H1 (cell line): Measurements from ENCODE around the gene MYLK. TPM values are rescaled to one million over a fixed set of nuclear protein-coding genes. Genes with fewer than 3 reads are reported as not detected.

Source experiments
- CTCF ChIA-PET: fragments of 300-600 bp; sonication (Branson Sonifier 250); formaldehyde crosslinking; loops from one replicate; lab custom pipeline; 2021; ENCODE audit not compliant: partially characterized antibody; lab: Charles Lee
- POLR2A ChIA-PET: fragments of 300-600 bp; sonication (Branson Sonifier 250); formaldehyde crosslinking; loops from one replicate; lab custom pipeline; 2021; ENCODE audit warnings: inconsistent platforms; ENCODE audit not compliant: partially characterized antibody; lab: Charles Lee
- DNase-seq, 2 experiments: peaks; one replicate each; pipeline versions ENCODE4 v3.0.0 to v3.0.0-alpha.2; 2010 to 2022; ENCODE audit warnings: low spot score in 2 of 2, low read depth in 1 of 2, mixed read lengths in 1 of 2
- FAIRE-seq: peaks from 2 replicates; lab custom pipeline; 2011; peaks lifted over from hg19 to GRCh38; lab: Jason Lieb, UNC
- H2AFZ ChIP-seq: 2 replicates; pipeline ENCODE4 v1.8.1; 2012; ENCODE audit warnings: low read length, inconsistent platforms
- H2AK5ac ChIP-seq: 2 replicates; pipeline ENCODE4 v1.6.1; 2013; ENCODE audit warnings: low read depth, low read length
- H2BK120ac ChIP-seq: replicated peaks from 2 replicates; pipeline ENCODE3; 2013; ENCODE audit warnings: low read depth, low read length, inconsistent platforms
- H2BK12ac ChIP-seq: 2 replicates; pipeline ENCODE4 v1.6.1; 2013; ENCODE audit warnings: low read depth, low read length
- H2BK15ac ChIP-seq: 2 replicates; pipeline ENCODE4 v1.6.1; 2013; ENCODE audit warnings: low read length
- H2BK20ac ChIP-seq: 2 replicates; pipeline ENCODE4 v1.6.1; 2013; ENCODE audit warnings: low read length
- H2BK5ac ChIP-seq: 2 replicates; pipeline ENCODE4 v1.6.1; 2013; ENCODE audit warnings: low read depth, low read length
- H3K14ac ChIP-seq: 2 replicates; pipeline ENCODE4 v1.6.1; 2013; ENCODE audit warnings: inconsistent platforms; ENCODE audit not compliant: insufficient read length
- H3K18ac ChIP-seq: 2 replicates; pipeline ENCODE4 v1.6.1; 2013; ENCODE audit warnings: low read length; ENCODE audit errors: extremely low read depth
- H3K23ac ChIP-seq: 2 replicates; pipeline ENCODE4 v1.6.1; 2013; ENCODE audit warnings: inconsistent platforms; ENCODE audit not compliant: insufficient read length
- H3K23me2 ChIP-seq: 2 replicates; pipeline ENCODE4 v1.6.1; 2013; ENCODE audit warnings: low read depth, low read length
- H3K27ac ChIP-seq: 2 replicates; pipeline ENCODE4 v1.6.1; 2011; ENCODE audit warnings: low read depth, low read length, inconsistent platforms
- H3K27me3 ChIP-seq, 4 experiments: replicated peaks in 1 of 4; 1 replicate in 1 of 4; 2 replicates in 3 of 4; pipeline versions ENCODE4 v1.6.1 to v1.8.1; 2011 to 2013; ENCODE audit warnings: low read length in 3 of 4, mild to moderate bottlenecking in 3 of 4, inconsistent platforms in 2 of 4, mixed read lengths in 2 of 4, moderate library complexity in 1 of 4; ENCODE audit not compliant: control insufficient read depth in 3 of 4, insufficient read depth in 3 of 4; ENCODE audit errors: extremely low read depth in 1 of 4
- H3K36me3 ChIP-seq, 4 experiments: 2 replicates each; pipeline versions ENCODE4 v1.6.1 to v1.8.1; 2011 to 2013; ENCODE audit warnings: mild to moderate bottlenecking in 4 of 4, low read length in 3 of 4, moderate library complexity in 2 of 4, control low read depth in 1 of 4, inconsistent platforms in 1 of 4; ENCODE audit not compliant: insufficient read depth in 4 of 4, control insufficient read depth in 2 of 4
- H3K4ac ChIP-seq: replicated peaks from 2 replicates; pipeline ENCODE3; 2013; ENCODE audit warnings: low read length, low read depth, mixed read lengths, inconsistent platforms; ENCODE audit not compliant: insufficient read length
- H3K4me1 ChIP-seq, 4 experiments: replicated peaks in 1 of 4; 1 replicate in 1 of 4; 2 replicates in 3 of 4; pipeline versions ENCODE4 v1.6.1 to v1.8.1; 2011 to 2013; ENCODE audit warnings: low read length in 3 of 4, inconsistent platforms in 2 of 4, mixed read lengths in 1 of 4; ENCODE audit not compliant: insufficient read depth in 4 of 4, control insufficient read depth in 3 of 4
- H3K4me2 ChIP-seq, 2 experiments: 2 replicates each; pipeline versions ENCODE4 v1.6.1 to v1.8.1; 2011 to 2013; ENCODE audit warnings: low read depth in 2 of 2, low read length in 2 of 2, control low read depth in 1 of 2, inconsistent platforms in 1 of 2, mild to moderate bottlenecking in 1 of 2; ENCODE audit not compliant: insufficient read depth in 1 of 2
- H3K4me3 ChIP-seq, 4 experiments: fragments of 200-600, 300-600 bp in 1 of 4; sonication (generic), shearing (Covaris generic), sonication (Bioruptor Twin) in 1 of 4; 2 replicates each; pipeline versions ENCODE4 v1.5.1 to v1.8.1; 2011 to 2016; ENCODE audit warnings: low read length in 4 of 4, low read depth in 3 of 4, control low read depth in 2 of 4, inconsistent platforms in 2 of 4, mild to moderate bottlenecking in 2 of 4, mixed read lengths in 1 of 4, moderate library complexity in 1 of 4; ENCODE audit not compliant: insufficient read depth in 2 of 4; ENCODE audit errors: extremely low read depth in 1 of 4
- H3K56ac ChIP-seq: replicated peaks from 2 replicates; pipeline ENCODE3; 2013; ENCODE audit warnings: low read depth, mild to moderate bottlenecking, mixed read lengths, low read length, inconsistent platforms; ENCODE audit not compliant: insufficient read length
- H3K79me1 ChIP-seq: 2 replicates; pipeline ENCODE4 v1.6.1; 2013; ENCODE audit warnings: low read depth, low read length, control low read depth
- H3K79me2 ChIP-seq, 2 experiments: 2 replicates each; pipeline versions ENCODE4 v1.6.1 to v1.8.1; 2012 to 2013; ENCODE audit warnings: low read length in 2 of 2, mild to moderate bottlenecking in 2 of 2, inconsistent platforms in 1 of 2; ENCODE audit not compliant: insufficient read depth in 2 of 2, control insufficient read depth in 1 of 2
- H3K9ac ChIP-seq, 4 experiments: replicated peaks in 1 of 4; 1 replicate in 1 of 4; 2 replicates in 3 of 4; pipeline versions ENCODE4 v1.6.1 to v1.8.1; 2011 to 2013; ENCODE audit warnings: low read depth in 3 of 4, low read length in 3 of 4, control low read depth in 2 of 4, mild to moderate bottlenecking in 2 of 4, moderate library complexity in 2 of 4, inconsistent platforms in 1 of 4; ENCODE audit errors: extremely low read depth in 1 of 4
- H3K9me3 ChIP-seq, 2 experiments: 2 replicates each; pipeline versions ENCODE4 v1.6.1 to v1.8.1; 2012 to 2013; ENCODE audit warnings: mild to moderate bottlenecking in 2 of 2, moderate library complexity in 2 of 2, control low read depth in 1 of 2, inconsistent platforms in 1 of 2, low read depth in 1 of 2, low read length in 1 of 2, mixed read lengths in 1 of 2; ENCODE audit not compliant: insufficient read depth in 2 of 2
- H4K20me1 ChIP-seq, 2 experiments: replicated peaks in 1 of 2; 2 replicates each; pipeline versions ENCODE3 to v1.8.1; 2011 to 2013; ENCODE audit warnings: inconsistent platforms in 2 of 2, low read length in 2 of 2, mild to moderate bottlenecking in 1 of 2; ENCODE audit not compliant: insufficient read depth in 2 of 2, control insufficient read depth in 1 of 2
- H4K5ac ChIP-seq: 2 replicates; pipeline ENCODE4 v1.6.1; 2013; ENCODE audit warnings: low read length, low read depth, mixed read lengths, inconsistent platforms; ENCODE audit not compliant: insufficient read length
- H4K8ac ChIP-seq: 2 replicates; pipeline ENCODE4 v1.8.0; 2013; ENCODE audit warnings: mild to moderate bottlenecking, moderate library complexity, low read length, inconsistent platforms; ENCODE audit not compliant: insufficient read depth; ENCODE audit errors: extremely low read depth
- H4K91ac ChIP-seq: replicated peaks from 2 replicates; pipeline ENCODE3; 2013; ENCODE audit warnings: low read length, mixed read lengths, inconsistent platforms; ENCODE audit not compliant: insufficient read length
- ASH2L ChIP-seq: fragments of 200-600, 300-600 bp; sonication (generic); IDR thresholded peaks from one replicate; pipeline ENCODE4 v1.7.1; 2017; ENCODE audit warnings: low read length
- CBX5 ChIP-seq: fragments of 300-800, 300-1000 bp; sonication (generic); IDR thresholded peaks from 2 replicates; pipeline ENCODE4 v1.7.1; 2016; ENCODE audit warnings: antibody characterized with exemption, low read length, low read depth
- CBX8 ChIP-seq: fragments of 300-800, 300-1000 bp; sonication (generic); IDR thresholded peaks from 2 replicates; pipeline ENCODE4 v1.7.1; 2016; ENCODE audit warnings: low read depth, low read length, borderline replicate concordance
- CHD1 ChIP-seq: IDR thresholded peaks from 2 replicates; pipeline ENCODE4 v1.6.1; 2012; ENCODE audit warnings: low read depth, low read length, improper control_type of control experiment
- CHD2 ChIP-seq: IDR thresholded peaks from 2 replicates; pipeline ENCODE4 v1.6.1; 2012; ENCODE audit warnings: low read length, improper control_type of control experiment
- HDAC6 ChIP-seq: IDR thresholded peaks from one replicate; pipeline ENCODE4 v1.7.1; 2012; ENCODE audit warnings: low read depth, mild to moderate bottlenecking, inconsistent platforms, low read length, moderate library complexity
- POU5F1 ChIP-seq: IDR thresholded peaks from 2 replicates; pipeline ENCODE4 v1.6.1; 2011; ENCODE audit warnings: low read depth, mild to moderate bottlenecking, low read length, moderate library complexity
- RFX5 ChIP-seq: IDR thresholded peaks from 2 replicates; pipeline ENCODE4 v1.6.1; 2011; ENCODE audit warnings: low read depth, low read length, improper control_type of control experiment, borderline replicate concordance
- SAP30 ChIP-seq: fragments of 300-600 bp; sonication (generic); IDR thresholded peaks from 2 replicates; pipeline ENCODE4 v1.7.1; 2012; ENCODE audit warnings: low read length, moderate library complexity, mild to moderate bottlenecking, inconsistent platforms; ENCODE audit not compliant: insufficient read depth, insufficient replicate concordance
- WGBS, 2 experiments: shearing (Covaris generic) in 1 of 2; methylation state at CpG; one replicate each; pipeline versions ENCODE4 v1.1.6 to v1.1.7; 2013 to 2015; ENCODE audit warnings: low lambda C conversion rate in 2 of 2, mixed read lengths in 2 of 2, inconsistent platforms in 1 of 2, low coverage in 1 of 2, missing lambda C conversion rate in 1 of 2; ENCODE audit not compliant: insufficient replicate concordance in 2 of 2, insufficient coverage in 1 of 2, insufficient read length in 1 of 2; ENCODE audit errors: extremely low coverage in 1 of 2, missing lambda C conversion rate in 1 of 2; 5-methylcytosine and 5-hydroxymethylcytosine counted together
- polyA plus RNA-seq, 7 experiments: library from polyadenylated mRNA; depleted of rRNA in 3 of 7; stranded (reverse) in 5 of 7; unstranded in 2 of 7; fragments of >200 nt in 5 of 7; fragments of 200-250 nt in 2 of 7; gene quantifications; 1 replicate in 5 of 7; 2 replicates in 1 of 7; 4 replicates in 1 of 7; pipeline versions ENCODE4 v1.2.1 to v1.2.3, GENCODE V29; 2011 to 2013; ENCODE audit warnings: missing spikeins in 2 of 7, mixed read lengths in 2 of 7
- total RNA-seq: library from RNA; stranded (reverse); fragmentation: NEBNext Ultra II Directional; extraction: Animal tissue kit (Norgen Biotek cat#: 25700); gene quantifications from 2 replicates; pipeline ENCODE4 v1.2.1, GENCODE V29; 2021
- TF ChIP-seq, protein P1 (sequence below): IDR thresholded peaks from 2 replicates; pipeline ENCODE4 v1.6.1; 2012; ENCODE audit warnings: inconsistent platforms

The MYLK gene
- total and polyA plus RNA-seq, 2 of the 8 experiments (the other 6 are each of a cell fraction or from before 2014, with no cell fraction given) = 11.6 to 21.3 TPM

DNA sequence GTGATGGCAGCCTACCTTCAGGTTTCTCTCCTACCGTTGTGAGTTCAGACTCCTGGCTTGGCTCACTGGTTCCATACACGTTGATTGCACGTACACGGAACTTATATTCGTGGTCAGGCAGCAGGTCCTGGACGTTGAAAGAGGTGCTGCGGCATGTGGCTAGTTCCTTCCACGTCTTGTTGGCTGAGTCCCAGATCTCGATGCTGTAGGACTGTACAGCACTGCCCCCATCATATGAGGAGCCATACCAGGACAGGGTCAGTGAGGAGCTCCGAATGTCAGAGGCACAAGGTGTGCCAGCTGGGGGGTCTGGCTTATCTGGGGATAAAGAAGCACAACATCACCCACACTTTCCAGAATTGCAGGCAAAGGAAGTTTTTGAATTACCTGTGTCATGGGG, 227.0 kb downstream of the MYLK start:
- no peak overlapping the region for H3K23ac ChIP-seq
- H2BK12ac ChIP-seq = no peak overlapping the region
- no peak overlapping the region for H3K4ac ChIP-seq
- H3K4me3 ChIP-seq = no peak overlapping the region
- H4K5ac ChIP-seq = no peak overlapping the region
- H3K27ac ChIP-seq = no peak overlapping the region
- no peak overlapping the region for H3K56ac ChIP-seq
- H2BK20ac ChIP-seq = no peak overlapping the region
- H4K91ac ChIP-seq = no peak overlapping the region
- no peak overlapping the region for H3K18ac ChIP-seq
- peaks cover 5 to 7% of the 10 kb centered on the region in 2 experiments for H3K9me3 ChIP-seq
- no peak overlapping the region for H2AFZ ChIP-seq
- no peaks in the 10 kb centered on the region for H4K20me1 ChIP-seq
- ChIA-PET CTCF (interaction anchor here (0.6 to 32.0 kb wide), 9 partner anchors 2 to 310 kb away, joined by 3 to 1463 read pairs (median 62); no protein-coding TSS in a partner anchor), POLR2A (no interaction called here)
- H3K14ac ChIP-seq = no peak overlapping the region
- FAIRE-seq (no peak), DNase-seq (no peak)
- no peak overlapping the region for H3K9ac ChIP-seq
- H2AK5ac ChIP-seq = no peak overlapping the region
- peaks cover 0 to 2% (median 0%) of the 10 kb centered on the region in 4 experiments; a peak in 2 of 7 replicates for H3K4me1 ChIP-seq
- H2BK5ac ChIP-seq = no peak overlapping the region
- 95% methylated on average over 10 of the region's 10 CpGs; no CpG with 5 or more reads in 1 of the 2 experiments for WGBS, 2 experiments
- H3K36me3 ChIP-seq = peaks cover 0 to 8% (median 3%) of the 10 kb centered on the region in 4 experiments; a peak in 3 of 8 replicates
- no peaks in the 10 kb centered on the region for H3K23me2 ChIP-seq
- no peak overlapping the region for H2BK120ac ChIP-seq
- no peak overlapping the region for H3K4me2 ChIP-seq
- H2BK15ac ChIP-seq = no peak overlapping the region
- H3K79me1 ChIP-seq = no peaks in the 10 kb centered on the region
- no peak overlapping the region for H4K8ac ChIP-seq
- no peaks in the 10 kb centered on the region for H3K27me3 ChIP-seq
- H3K79me2 ChIP-seq = no peaks in the 10 kb centered on the region
- TF ChIP-seq, protein P1, sequence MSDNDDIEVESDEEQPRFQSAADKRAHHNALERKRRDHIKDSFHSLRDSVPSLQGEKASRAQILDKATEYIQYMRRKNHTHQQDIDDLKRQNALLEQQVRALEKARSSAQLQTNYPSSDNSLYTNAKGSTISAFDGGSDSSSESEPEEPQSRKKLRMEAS = no peak
- TF ChIP-seq ASH2L (no peak), SAP30 (no peak), CHD1 (no peak), HDAC6 (no peak), CBX8 (no peak), CBX5 (no peak), POU5F1 (no peak), RFX5 (no peak), CHD2 (no peak)
